ENCODE measurements around the gene MYO10. TPM values are rescaled to one million over a fixed set of nuclear protein-coding genes. Genes with fewer than 3 reads are reported as not detected.
"Not testable (repeated sequence)": the region's sequence is repeated elsewhere in the genome, so short reads cannot be mapped to it uniquely, and the experiment has no call there.

MYO10 gene
- total RNA-seq, 3 donors from 2014 or later = 8.6 to 22.6 (median 21.2) TPM

DNA sequence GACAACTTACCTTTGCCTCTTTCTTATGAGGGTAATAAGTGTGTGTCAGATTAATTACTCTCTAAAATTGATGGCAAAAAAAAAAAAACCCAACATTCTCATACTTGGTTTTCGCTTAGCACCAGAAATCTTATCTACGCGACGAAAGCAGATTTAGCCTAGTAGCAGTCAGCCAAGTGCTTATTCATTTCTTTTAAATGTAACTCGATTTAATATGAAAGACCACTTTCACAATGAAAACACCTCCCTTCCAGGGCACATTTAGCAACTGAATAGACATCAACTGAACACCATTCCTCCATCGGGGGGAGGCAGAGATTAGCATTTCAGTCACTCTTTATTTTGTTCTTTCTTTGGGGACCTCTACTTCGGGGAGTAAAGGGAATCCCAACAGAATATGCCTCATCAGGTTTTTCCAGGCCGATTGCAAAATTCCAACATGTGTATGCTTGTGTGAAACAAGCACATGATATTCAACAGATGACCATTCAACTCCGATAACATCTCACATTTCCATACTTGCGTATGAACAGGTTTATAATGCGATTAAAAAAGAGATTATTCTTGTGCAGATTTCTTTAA lies 195.2 kb downstream of the MYO10 start:
- Histone ChIP-seq H3K9me3 (no peaks in the 10 kb centered on the region), H3K27me3 (no peaks in the 10 kb centered on the region), H3K4me1 (peaks cover 0 to 6% of the 10 kb centered on the region in 2 donors), H3K4me3 (no peak overlapping the region), H3K36me3 (no peaks in the 10 kb centered on the region), H3K27ac (no peak overlapping the region)
- TF ChIP-seq POLR2A (IDR thresholded peaks at IDR 0.05) (no peak), POLR2AphosphoS5 (IDR thresholded peaks at IDR 0.05) (no peak)
- intact Hi-C loops (cut with DNase I; ENCODE audit: low total_unique reads) = no loop called here
- no peak for DNase-seq (ENCODE audit: low spot score in 2 of 2)

- intact Hi-C loops (cut with DNase I; ENCODE audit: low total_unique reads) = no loop called here
- Histone ChIP-seq H3K27me3 (no peaks in the 10 kb centered on the region), H3K9me3 (no peaks in the 10 kb centered on the region), H3K4me1 (peaks cover 0 to 10% of the 10 kb centered on the region in 2 donors), H3K36me3 (no peaks in the 10 kb centered on the region), H3K4me3 (no peak overlapping the region), H3K27ac (no peak overlapping the region)
- DNase-seq (ENCODE audit: low spot score in 2 of 2) = no peak
- TF ChIP-seq POLR2AphosphoS5 (IDR thresholded peaks at IDR 0.05) = no peak
- TF ChIP-seq, protein P1, sequence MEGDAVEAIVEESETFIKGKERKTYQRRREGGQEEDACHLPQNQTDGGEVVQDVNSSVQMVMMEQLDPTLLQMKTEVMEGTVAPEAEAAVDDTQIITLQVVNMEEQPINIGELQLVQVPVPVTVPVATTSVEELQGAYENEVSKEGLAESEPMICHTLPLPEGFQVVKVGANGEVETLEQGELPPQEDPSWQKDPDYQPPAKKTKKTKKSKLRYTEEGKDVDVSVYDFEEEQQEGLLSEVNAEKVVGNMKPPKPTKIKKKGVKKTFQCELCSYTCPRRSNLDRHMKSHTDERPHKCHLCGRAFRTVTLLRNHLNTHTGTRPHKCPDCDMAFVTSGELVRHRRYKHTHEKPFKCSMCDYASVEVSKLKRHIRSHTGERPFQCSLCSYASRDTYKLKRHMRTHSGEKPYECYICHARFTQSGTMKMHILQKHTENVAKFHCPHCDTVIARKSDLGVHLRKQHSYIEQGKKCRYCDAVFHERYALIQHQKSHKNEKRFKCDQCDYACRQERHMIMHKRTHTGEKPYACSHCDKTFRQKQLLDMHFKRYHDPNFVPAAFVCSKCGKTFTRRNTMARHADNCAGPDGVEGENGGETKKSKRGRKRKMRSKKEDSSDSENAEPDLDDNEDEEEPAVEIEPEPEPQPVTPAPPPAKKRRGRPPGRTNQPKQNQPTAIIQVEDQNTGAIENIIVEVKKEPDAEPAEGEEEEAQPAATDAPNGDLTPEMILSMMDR (IDR thresholded peaks at IDR 0.05) = no peak
- no peak for TF ChIP-seq POLR2A (IDR thresholded peaks at IDR 0.05)
Measured at GRCh38 chr5:16740066-16740810, 195.8 kb downstream of the MYO10 start.

- intact Hi-C loops (cut with DNase I; ENCODE audit: low total_unique reads); H3K27me3 ChIP-seq; H3K4me3 ChIP-seq; H3K36me3 ChIP-seq; H3K9me3 ChIP-seq; DNase-seq (ENCODE audit: low spot score in 2 of 2); H3K4me1 ChIP-seq: not testable (repeated sequence)
- peak overlapping the region; percentile 56 to 80 for H3K27ac ChIP-seq
Measured at GRCh38 chr5:16738393-16738792, 197.7 kb downstream of the MYO10 start.

- no peak for DNase-seq (ENCODE audit: low spot score in 2 of 2)
- Histone ChIP-seq H3K36me3 (no peaks in the 10 kb centered on the region), H3K4me1 (peaks cover 0 to 10% of the 10 kb centered on the region in 2 donors), H3K9me3 (no peaks in the 10 kb centered on the region), H3K27ac (peak overlapping the region; percentile 56 to 80), H3K27me3 (no peaks in the 10 kb centered on the region), H3K4me3 (no peak overlapping the region)
- TF ChIP-seq, protein P1 (IDR thresholded peaks at IDR 0.05) = no peak
- no peak for TF ChIP-seq POLR2A (IDR thresholded peaks at IDR 0.05)
- TF ChIP-seq POLR2AphosphoS5 (IDR thresholded peaks at IDR 0.05) = no peak
- intact Hi-C loops (cut with DNase I; ENCODE audit: low total_unique reads) = no loop called here
Measured at GRCh38 chr5:16737620-16738364, 198.3 kb downstream of the MYO10 start.

GRCh38 chr5:16737209-16737608 lies 198.9 kb downstream of the MYO10 start:
- intact Hi-C loops (cut with DNase I; ENCODE audit: low total_unique reads) = no loop called here
- peak overlapping the region; percentile 56 to 80 for H3K27ac ChIP-seq

More at GRCh38 chr5:16737209-16737608, 198.9 kb downstream of the MYO10 start:
- DNase-seq (ENCODE audit: low spot score in 2 of 2) = no peak
- Histone ChIP-seq H3K27me3 (no peaks in the 10 kb centered on the region), H3K4me3 (no peak overlapping the region), H3K36me3 (no peaks in the 10 kb centered on the region), H3K4me1 (peaks cover 0 to 10% of the 10 kb centered on the region in 2 donors), H3K9me3 (no peaks in the 10 kb centered on the region)
- no peak for TF ChIP-seq POLR2A (IDR thresholded peaks at IDR 0.05)
- TF ChIP-seq POLR2AphosphoS5 (IDR thresholded peaks at IDR 0.05) = no peak
- TF ChIP-seq, protein P1 (IDR thresholded peaks at IDR 0.05) = no peak

Data from breast epithelium (tissue), 4 donors.